ENCODE results near the gene DRC7.
"Not testable (repeated sequence)": the region's sequence is repeated elsewhere in the genome, so short reads cannot be mapped to it uniquely, and the experiment has no call there.

DRC7 gene

GRCh38 chr16:57721356-57722209 lies 27.0 kb downstream of the DRC7 start:
- no peak for DNase-seq

DNA sequence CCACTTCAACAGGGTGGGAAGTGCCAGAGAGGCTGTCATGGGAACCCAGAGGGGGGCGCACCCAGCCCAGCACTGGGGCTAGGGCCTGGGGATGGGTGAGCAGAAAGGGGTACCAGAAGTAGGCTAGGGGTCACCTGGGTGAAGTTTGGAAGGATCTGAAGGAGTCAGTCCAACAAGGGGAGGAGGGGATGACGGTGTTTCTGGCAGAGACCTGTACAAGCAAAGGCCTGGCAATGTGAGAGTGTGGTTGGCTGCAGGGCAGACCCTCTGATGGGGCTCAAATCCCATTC lies 27.5 kb downstream of the DRC7 start:
- no peak for DNase-seq

GRCh38 chr16:57722651-57723050 lies 28.0 kb downstream of the DRC7 start:
- DNase-seq = no peak

DNA sequence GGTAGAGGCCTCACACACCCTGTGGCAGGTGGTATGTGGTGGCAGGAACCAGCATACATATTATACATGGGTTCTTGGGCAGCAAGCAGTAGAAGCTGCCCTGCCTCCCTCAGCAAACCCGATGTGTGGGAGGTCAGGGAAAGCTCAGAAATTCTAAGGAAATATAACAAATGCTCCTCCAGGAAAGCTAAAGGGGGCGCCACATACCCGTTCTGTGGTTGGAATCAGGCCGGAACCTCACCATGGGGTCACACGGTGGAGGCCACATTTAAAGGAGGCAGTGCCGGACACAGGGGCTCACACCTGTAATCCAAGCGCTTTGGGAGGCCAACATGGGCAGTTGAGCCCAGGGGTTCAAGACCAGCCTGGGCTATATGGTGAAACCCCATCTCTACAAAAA lies 28.6 kb downstream of the DRC7 start:
- DNase-seq = no peak

GRCh38 chr16:57724531-57724930 lies 29.9 kb downstream of the DRC7 start:
- DNase-seq = no peak

- no peak for DNase-seq
These were observed 30.5 kb downstream of the DRC7 start for GRCh38 chr16:57725151-57725550.

- DNase-seq = no peak
These were observed 30.9 kb downstream of the DRC7 start for GRCh38 chr16:57725554-57725953.

GRCh38 chr16:57725976-57726375 lies 31.4 kb downstream of the DRC7 start:
- no peak for DNase-seq

GRCh38 chr16:57726433-57726947 lies 31.9 kb downstream of the DRC7 start:
- no peak for DNase-seq

DNA sequence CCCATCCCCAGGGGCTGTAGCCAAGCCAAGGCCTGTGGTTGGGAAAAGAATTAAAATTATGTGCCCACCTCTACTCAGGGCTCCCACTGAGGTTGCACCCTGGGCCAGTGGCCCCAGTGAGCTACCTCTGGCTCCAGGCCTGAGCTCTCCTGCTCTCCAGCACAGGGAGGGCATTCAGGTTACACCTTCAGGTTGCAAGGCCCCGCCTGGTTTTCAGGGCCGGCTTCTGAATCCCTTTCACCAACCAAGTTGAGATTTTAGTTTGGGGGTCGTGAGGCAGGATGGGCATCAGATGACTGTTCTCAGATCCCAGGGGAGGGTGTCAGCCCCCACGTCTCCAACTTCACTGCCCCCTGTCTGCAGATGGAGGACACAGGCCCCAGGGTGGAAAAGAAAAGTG lies 33.0 kb downstream of the DRC7 start:
- no peak for DNase-seq

GRCh38 chr16:57728336-57729181 lies 34.0 kb downstream of the DRC7 start:
- no peak for DNase-seq

DNA sequence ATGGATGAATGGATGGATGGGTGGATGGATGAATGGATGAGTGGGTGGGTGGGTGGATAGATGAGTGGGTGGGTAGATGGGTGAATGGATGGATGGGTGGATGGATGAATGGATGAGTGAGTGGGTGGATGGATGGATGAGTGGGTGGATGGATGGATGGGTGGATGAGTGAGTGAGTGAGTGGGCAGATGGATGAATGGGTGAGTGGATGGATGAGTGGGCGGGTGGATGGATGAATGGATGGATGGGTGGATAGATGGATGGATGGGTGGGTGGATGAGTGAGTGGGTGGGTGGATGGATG lies 34.5 kb downstream of the DRC7 start:
- DNase-seq = no peak

DNA sequence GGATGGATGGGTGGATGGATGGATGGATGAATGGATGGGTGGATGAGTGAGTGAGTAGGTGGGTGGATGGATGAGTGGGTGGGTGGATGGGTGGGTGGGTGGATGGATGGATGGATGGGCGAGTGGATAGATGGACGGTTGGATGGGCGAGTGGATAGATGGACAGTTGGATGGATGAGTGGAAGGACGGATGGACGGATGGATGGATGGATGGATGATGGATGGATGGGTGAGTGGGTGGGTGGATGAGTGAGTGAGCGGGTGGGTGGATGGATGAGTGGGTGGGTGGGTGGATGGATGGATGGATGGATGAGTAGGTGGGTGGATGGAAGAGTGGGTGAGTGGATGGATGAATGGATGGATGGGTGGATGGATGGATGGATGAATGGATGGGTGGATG lies 35.2 kb downstream of the DRC7 start:
- DNase-seq = not testable (repeated sequence)

- no peak for DNase-seq
These were observed 36.4 kb downstream of the DRC7 start for GRCh38 chr16:57730771-57731730.

- DNase-seq = no peak
These were observed 37.4 kb downstream of the DRC7 start for GRCh38 chr16:57732037-57732436.

DNA sequence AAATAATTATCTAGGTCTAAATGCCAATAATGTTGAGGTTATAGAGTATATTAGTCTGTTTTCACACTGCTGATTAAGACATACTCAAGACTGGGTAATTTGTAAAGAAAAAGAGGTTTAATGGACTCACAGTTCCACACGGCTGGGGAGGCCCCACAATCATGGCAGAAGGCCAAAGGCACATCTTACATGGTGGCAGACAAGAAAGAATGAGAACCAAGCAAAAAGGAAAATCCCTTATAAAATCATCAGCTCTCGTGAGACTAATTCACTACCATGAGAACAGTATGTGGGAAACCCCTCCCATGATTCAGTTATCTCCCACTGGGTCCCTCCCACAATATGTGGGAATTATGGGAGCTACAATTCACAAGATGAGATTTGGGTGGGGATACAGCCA lies 38.1 kb downstream of the DRC7 start:
- DNase-seq = no peak

DNA sequence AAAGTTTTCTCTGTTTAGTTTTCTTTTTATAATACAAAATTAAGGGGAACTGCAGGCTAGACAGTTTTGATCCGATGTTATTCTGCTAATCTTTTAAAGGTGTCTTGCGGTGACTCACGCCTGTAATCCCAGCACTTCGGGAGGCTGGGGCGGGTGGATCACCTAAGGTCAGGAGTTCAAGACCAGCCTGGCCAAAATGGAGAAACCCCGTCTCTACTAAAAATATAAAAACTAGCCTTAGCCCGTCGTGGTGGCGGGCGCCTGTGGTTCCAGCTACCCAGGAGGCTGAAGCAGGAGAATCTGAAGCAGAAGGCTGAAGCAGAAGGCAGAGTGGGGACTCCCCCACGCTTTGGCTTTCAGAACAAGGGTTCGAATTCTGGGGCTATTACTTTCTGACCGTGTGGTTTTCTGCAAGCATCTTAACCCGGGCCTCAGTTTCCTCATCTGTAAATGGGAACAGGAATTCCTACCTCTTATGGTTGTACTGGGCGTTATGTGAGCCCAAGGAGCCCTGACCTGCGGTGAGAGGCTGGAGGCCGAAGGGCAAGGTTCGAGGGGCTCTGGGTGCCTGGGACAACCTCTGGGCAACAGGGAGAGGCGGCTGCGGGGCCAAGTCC lies 39.8 kb downstream of the DRC7 start:
- DNase-seq = no peak

GRCh38 chr16:57734925-57735754 lies 40.5 kb downstream of the DRC7 start:
- peak; percentile 94 for DNase-seq

DNA sequence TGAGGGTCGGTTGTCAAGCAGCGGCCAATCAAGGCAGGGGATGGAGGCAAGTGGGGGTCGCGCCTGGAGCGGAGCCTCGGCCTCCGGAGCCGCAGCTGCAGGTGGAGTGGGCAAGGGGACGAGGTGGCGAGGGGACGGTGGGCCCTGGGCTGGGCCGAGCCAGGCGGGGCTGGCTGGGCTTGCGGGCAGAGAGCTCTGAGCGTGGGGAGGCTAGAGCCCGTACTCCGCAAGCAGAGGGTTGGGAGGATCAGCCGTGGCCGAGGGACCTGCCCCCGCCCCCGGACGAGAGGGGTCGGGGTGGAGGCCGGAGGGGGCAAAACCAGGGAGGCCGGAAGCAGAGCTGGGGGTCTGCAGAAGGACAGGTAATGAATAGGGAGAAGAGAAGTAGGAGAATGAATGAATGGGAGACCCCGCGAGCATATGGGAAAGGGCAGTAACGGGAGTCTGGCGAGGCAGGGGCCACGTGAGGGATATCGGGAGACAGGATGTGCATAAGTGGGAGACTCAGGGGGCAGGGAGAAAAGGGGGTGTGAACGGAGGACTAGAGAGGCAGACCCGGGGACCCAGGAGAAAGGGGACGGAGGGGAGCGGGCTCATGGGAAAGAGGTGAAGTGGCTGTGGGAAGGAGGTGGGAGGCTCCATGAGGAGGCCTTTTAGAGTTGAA lies 41.3 kb downstream of the DRC7 start, which contains the start of gene KATNB1:
KATNB1 (plus strand) TSS at position 16 of the 664 bp plus-strand sequence. CDS start 1,474 bp downstream, outside the sequence.
- DNase-seq = no peak

GRCh38 chr16:57736419-57737351 lies 42.1 kb downstream of the DRC7 start:
- DNase-seq = peak; percentile 17
